ENCODE data around the gene KCNK5. TPM values are rescaled to one million over a fixed set of nuclear protein-coding genes. Genes with fewer than 3 reads are reported as not detected.

The KCNK5 gene
- total RNA-seq, 4 donors from 2014 or later = 1.0 to 4.8 (median 2.0) TPM

DNA sequence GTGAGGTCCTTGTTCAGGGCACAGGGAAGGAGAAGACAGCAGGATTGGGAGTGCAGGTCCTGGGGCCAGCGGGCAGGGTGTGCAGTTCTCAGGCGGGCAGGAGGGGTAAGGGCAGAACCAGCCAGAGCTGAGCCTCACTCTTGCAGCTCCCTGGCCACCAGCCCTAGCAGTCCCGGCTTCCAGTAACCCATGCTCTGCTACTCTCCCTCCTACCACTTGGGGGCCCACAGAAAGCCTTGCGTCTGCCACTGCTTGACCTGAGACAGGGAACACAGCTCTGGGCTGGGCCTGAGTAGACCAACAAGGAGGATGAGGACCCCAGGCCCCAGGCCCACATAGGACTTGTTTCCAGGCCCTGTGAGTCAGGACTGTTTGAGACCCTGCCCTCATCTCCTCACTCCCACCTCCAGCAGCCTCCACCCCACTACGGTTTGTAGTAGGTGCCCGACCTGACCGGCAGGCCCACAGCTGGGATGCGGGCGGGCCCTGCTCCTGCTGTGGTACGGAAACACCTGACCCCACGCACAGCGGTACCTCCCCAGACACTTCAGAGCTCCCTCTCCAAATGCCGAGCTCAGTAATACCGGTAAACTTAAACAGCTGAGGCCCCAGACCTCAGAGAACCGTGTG lies 39.2 kb downstream of the KCNK5 start:
- H3K36me3 ChIP-seq = no peaks in the 10 kb centered on the region
- no peak for DNase-seq
- no peaks in the 10 kb centered on the region for H3K9me3 ChIP-seq
- no peaks in the 10 kb centered on the region for H3K4me1 ChIP-seq
- H3K4me3 ChIP-seq = no peak overlapping the region
- no peaks in the 10 kb centered on the region for H3K27me3 ChIP-seq
- no peak overlapping the region for H3K27ac ChIP-seq
- intact Hi-C loops (cut with DNase I; ENCODE audit: low total_unique reads) = no loop called here
- TF ChIP-seq, protein P1, sequence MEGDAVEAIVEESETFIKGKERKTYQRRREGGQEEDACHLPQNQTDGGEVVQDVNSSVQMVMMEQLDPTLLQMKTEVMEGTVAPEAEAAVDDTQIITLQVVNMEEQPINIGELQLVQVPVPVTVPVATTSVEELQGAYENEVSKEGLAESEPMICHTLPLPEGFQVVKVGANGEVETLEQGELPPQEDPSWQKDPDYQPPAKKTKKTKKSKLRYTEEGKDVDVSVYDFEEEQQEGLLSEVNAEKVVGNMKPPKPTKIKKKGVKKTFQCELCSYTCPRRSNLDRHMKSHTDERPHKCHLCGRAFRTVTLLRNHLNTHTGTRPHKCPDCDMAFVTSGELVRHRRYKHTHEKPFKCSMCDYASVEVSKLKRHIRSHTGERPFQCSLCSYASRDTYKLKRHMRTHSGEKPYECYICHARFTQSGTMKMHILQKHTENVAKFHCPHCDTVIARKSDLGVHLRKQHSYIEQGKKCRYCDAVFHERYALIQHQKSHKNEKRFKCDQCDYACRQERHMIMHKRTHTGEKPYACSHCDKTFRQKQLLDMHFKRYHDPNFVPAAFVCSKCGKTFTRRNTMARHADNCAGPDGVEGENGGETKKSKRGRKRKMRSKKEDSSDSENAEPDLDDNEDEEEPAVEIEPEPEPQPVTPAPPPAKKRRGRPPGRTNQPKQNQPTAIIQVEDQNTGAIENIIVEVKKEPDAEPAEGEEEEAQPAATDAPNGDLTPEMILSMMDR (IDR thresholded peaks at IDR 0.05) = no peak
- TF ChIP-seq POLR2A (IDR thresholded peaks at IDR 0.05) = no peak

DNA sequence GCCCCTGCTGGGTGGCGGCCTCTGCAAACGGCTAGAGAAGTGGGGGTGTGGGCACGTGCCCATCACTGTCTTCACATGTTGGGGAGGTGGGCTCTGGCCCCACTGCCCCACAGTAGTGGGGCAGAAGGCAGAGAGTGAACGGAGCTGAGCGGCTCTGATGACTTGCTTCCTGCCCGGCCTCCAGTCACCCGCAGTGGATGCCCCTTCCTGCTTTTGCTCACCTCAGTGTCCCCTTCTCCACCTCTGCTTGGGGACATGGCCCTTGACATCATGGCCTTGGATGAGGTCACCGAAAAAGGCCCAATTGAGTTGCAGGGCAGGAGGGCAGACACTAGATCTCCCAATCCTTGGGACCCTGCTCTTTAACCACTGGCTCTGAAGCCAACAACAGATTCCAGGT lies 40.1 kb downstream of the KCNK5 start:
- intact Hi-C loops (cut with DNase I; ENCODE audit: low total_unique reads) = no loop called here

DNA sequence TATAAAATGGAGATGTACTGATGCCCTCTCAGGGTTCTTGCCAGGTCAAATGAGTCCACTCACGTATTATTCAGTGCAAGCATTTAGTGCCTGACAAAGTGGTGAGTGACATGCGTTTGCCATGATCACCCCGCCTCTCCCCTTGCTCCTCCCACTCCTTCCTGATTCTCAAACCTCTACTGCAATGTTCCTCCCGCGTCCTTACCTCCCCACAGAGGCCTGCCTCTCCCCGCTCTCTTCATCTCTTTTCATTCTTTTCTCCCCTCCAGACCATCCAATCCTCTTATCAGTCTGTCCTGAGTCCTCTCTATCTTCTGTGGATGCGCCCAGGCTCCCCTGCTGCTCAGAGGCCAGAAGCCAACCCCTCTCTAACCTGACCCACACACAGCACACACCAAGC lies 40.7 kb downstream of the KCNK5 start:
- Histone ChIP-seq H3K36me3 (no peaks in the 10 kb centered on the region), H3K27ac (no peak overlapping the region), H3K9me3 (no peaks in the 10 kb centered on the region), H3K4me1 (no peaks in the 10 kb centered on the region), H3K27me3 (no peaks in the 10 kb centered on the region), H3K4me3 (no peak overlapping the region)
- intact Hi-C loops (cut with DNase I; ENCODE audit: low total_unique reads) = no loop called here
- DNase-seq = no peak
- TF ChIP-seq, protein P1 (IDR thresholded peaks at IDR 0.05) = no peak
- no peak for TF ChIP-seq POLR2A (IDR thresholded peaks at IDR 0.05)

More for the DNA sequence above, 40.1 kb downstream of the KCNK5 start:
- Histone ChIP-seq H3K27me3 (no peaks in the 10 kb centered on the region), H3K27ac (no peak overlapping the region), H3K4me1 (no peaks in the 10 kb centered on the region), H3K36me3 (no peaks in the 10 kb centered on the region), H3K9me3 (no peaks in the 10 kb centered on the region), H3K4me3 (no peak overlapping the region)
- no peak for DNase-seq
- TF ChIP-seq, protein P1 (IDR thresholded peaks at IDR 0.05) = no peak
- TF ChIP-seq POLR2A (IDR thresholded peaks at IDR 0.05) = no peak

DNA sequence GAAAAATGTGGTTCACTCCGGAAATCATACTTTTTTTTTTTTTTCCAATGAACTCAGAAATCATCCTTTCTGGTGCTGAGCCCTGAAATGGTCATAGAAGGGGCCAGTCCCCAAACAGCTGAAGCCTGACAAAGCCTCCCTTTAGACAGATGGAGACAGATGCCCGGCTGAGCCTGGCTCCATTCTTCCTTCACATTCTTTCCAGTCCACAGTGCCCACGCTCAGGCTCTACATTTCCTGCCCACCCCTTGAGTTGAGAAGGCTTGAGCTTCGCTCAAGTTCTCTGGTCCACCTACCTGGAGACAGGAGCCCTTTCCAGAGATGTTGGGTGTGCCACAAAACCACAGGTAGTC lies 41.2 kb downstream of the KCNK5 start:
- TF ChIP-seq POLR2A (IDR thresholded peaks at IDR 0.05) = no peak
- TF ChIP-seq, protein P1 (IDR thresholded peaks at IDR 0.05) = no peak
- H3K4me3 ChIP-seq = no peak overlapping the region
- H3K36me3 ChIP-seq = no peaks in the 10 kb centered on the region
- no peaks in the 10 kb centered on the region for H3K4me1 ChIP-seq
- H3K27ac ChIP-seq = no peak overlapping the region
- no peak for DNase-seq
- no peaks in the 10 kb centered on the region for H3K27me3 ChIP-seq
- intact Hi-C loops (cut with DNase I; ENCODE audit: low total_unique reads) = no loop called here
- H3K9me3 ChIP-seq = no peaks in the 10 kb centered on the region

DNA sequence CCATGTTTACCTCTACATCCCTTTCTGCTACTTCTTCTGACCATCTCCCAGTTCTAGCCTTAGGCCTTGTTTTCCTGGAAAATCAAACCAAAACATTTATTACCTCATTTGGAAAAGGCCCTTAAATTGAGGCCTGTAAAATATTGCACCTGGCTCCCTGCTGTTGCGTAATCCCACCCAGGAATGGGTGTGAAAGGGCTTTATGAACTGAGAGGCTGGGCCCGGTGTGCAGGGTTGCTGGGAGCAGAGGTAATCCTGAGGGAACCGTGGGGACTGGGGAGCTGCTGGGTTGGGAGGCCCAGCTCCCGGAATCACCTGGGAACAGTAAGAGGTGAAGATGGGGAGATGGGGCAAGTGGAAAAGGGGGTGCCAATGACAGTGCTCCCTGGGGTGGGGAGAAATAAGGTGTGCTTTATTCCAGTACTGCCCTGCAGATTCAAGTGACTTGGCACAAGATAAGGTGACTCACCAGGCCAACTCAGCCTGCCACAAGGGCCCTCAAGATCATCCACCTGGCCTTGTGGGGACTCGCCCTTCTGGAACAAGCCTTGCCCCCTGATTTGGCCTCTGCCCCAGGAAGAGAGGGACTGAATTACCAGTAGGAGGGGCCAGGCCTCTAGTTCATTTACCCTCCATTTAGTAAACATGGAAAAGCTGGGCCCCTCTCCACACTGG lies 44.2 kb downstream of the KCNK5 start:
- Histone ChIP-seq H3K4me1 (no peaks in the 10 kb centered on the region), H3K4me3 (no peak overlapping the region), H3K9me3 (no peaks in the 10 kb centered on the region), H3K27ac (no peak overlapping the region), H3K36me3 (no peaks in the 10 kb centered on the region), H3K27me3 (no peaks in the 10 kb centered on the region)
- DNase-seq = no peak
- intact Hi-C loops (cut with DNase I; ENCODE audit: low total_unique reads) = no loop called here
- TF ChIP-seq, protein P1 (IDR thresholded peaks at IDR 0.05) = no peak
- TF ChIP-seq POLR2A (IDR thresholded peaks at IDR 0.05) = no peak

Measured in uterus (tissue), 4 donors.